Measurements from ENCODE around the gene CAP2. TPM values are rescaled to one million over a fixed set of nuclear protein-coding genes. Genes with fewer than 3 reads are reported as not detected.

CAP2 gene
- total RNA-seq, 1 experiment from 2014 or later: 11.5 TPM

DNA sequence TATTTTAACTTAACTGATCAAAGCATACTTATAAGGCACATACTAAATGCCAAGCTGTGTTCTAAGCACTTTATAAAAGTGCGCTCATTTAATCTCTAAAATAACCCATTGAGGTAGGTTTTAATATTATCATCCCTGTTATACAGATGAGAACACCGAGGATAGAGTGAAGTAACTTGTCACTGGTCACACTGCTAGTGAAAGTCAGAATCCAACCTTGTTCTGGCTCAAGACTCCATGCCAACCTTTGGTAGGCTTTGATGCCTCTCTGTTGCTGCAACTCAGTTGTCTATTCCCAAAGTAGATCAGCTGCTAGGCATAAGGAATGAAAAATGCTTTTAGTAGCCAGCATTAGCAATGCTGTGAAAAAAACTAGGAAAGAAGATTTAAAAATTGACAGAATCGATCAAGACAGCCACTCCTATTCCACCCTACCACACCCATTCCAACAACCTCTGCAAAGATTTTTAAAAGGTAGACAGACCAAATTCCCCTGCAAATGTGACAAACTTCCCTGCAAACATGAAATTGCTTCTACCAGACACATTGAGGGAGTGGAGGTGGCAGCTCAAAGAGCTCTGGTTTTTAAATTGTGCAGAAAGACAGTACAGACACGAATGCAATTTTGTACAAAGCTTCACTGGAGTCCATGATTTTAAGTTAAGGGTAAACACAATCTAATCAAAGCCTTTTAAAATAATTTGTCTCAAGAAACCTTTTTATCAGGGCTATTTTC, 39.8 kb upstream of the CAP2 start:
- no peaks in the 10 kb centered on the region for H3K79me2 ChIP-seq (ENCODE audit: insufficient read depth, low read length)
- H4K20me1 ChIP-seq (ENCODE audit: control insufficient read depth, insufficient read depth, insufficient read length): no peaks in the 10 kb centered on the region
- H2BK12ac ChIP-seq (ENCODE audit: insufficient read length, low read depth, low read length): no peak overlapping the region
- Mint-ChIP-seq H3K4me3 (no peak overlapping the region), H3K27me3 (ENCODE audit: low read depth) (no peaks in the 10 kb centered on the region; the same call in 1 of the 2 replicates), H3K9me3 (no peaks in the 10 kb centered on the region), H3K36me3 (ENCODE audit: insufficient read depth in 1 of 3, low read depth in 3 of 3) (no peaks in the 10 kb centered on the region), H3K4me1 (no peaks in the 10 kb centered on the region), H3K27ac (no peak overlapping the region)
- H3K23ac ChIP-seq (ENCODE audit: insufficient read length, low read depth, low read length): no peak overlapping the region
- H2AFZ ChIP-seq (ENCODE audit: low read length): no peak overlapping the region
- H2BK120ac ChIP-seq (ENCODE audit: low read depth, low read length, poor library complexity, severe bottlenecking): no peak overlapping the region
- no peak overlapping the region for H3K27ac ChIP-seq (ENCODE audit: insufficient read length, low read depth, low read length)
- no peak for DNase-seq
- no peak overlapping the region for H4K91ac ChIP-seq (ENCODE audit: insufficient read length, low read depth, low read length)
- H3K4me1 ChIP-seq (ENCODE audit: insufficient read depth, low read length): no peaks in the 10 kb centered on the region
- H3K18ac ChIP-seq (ENCODE audit: insufficient read length, low read depth, low read length): no peak overlapping the region
- H4K5ac ChIP-seq (ENCODE audit: insufficient read length, low read depth, low read length): no peak overlapping the region
- H3K27me3 ChIP-seq (ENCODE audit: insufficient read depth, low read length): no peaks in the 10 kb centered on the region
- WGBS (ENCODE audit: extremely low coverage, insufficient read length, low lambda C conversion rate): no CpG with 5 or more reads among the region's 4 CpGs
- no peak overlapping the region for H2BK15ac ChIP-seq (ENCODE audit: low read depth, low read length)
- no peak overlapping the region for H2BK20ac ChIP-seq (ENCODE audit: low read depth, low read length, poor library complexity, severe bottlenecking)
- H3T11ph ChIP-seq (ENCODE audit: low read length): no peak overlapping the region
- no peaks in the 10 kb centered on the region for H3K23me2 ChIP-seq (ENCODE audit: insufficient read length, low read depth, low read length, poor library complexity, severe bottlenecking)
- no peak overlapping the region for H2BK5ac ChIP-seq (ENCODE audit: insufficient read length, low read length)
- no peak overlapping the region for H3K14ac ChIP-seq (ENCODE audit: insufficient read depth, low read length)
- no peak overlapping the region for H3K4me2 ChIP-seq (ENCODE audit: insufficient read depth, insufficient read length, low read length)
- no peaks in the 10 kb centered on the region for H3K79me1 ChIP-seq (ENCODE audit: insufficient read depth, low read depth, low read length, poor library complexity, severe bottlenecking)
- H3K9me3 ChIP-seq (ENCODE audit: control insufficient read depth, low read depth, low read length): no peaks in the 10 kb centered on the region
- H3K9ac ChIP-seq (ENCODE audit: extremely low read depth, insufficient read length, low read length): no peak overlapping the region
- H3K4ac ChIP-seq (ENCODE audit: low read depth, low read length): no peak overlapping the region
- H2AK5ac ChIP-seq (ENCODE audit: insufficient read length, low read length): no peak overlapping the region
- TF ChIP-seq, protein P1, sequence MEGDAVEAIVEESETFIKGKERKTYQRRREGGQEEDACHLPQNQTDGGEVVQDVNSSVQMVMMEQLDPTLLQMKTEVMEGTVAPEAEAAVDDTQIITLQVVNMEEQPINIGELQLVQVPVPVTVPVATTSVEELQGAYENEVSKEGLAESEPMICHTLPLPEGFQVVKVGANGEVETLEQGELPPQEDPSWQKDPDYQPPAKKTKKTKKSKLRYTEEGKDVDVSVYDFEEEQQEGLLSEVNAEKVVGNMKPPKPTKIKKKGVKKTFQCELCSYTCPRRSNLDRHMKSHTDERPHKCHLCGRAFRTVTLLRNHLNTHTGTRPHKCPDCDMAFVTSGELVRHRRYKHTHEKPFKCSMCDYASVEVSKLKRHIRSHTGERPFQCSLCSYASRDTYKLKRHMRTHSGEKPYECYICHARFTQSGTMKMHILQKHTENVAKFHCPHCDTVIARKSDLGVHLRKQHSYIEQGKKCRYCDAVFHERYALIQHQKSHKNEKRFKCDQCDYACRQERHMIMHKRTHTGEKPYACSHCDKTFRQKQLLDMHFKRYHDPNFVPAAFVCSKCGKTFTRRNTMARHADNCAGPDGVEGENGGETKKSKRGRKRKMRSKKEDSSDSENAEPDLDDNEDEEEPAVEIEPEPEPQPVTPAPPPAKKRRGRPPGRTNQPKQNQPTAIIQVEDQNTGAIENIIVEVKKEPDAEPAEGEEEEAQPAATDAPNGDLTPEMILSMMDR (conservative IDR thresholded peaks at IDR 0.05): no peak
- H4K8ac ChIP-seq (replicated peaks; ENCODE audit: insufficient read length, low read depth, low read length): no peak overlapping the region
- no peak overlapping the region for H3K56ac ChIP-seq (ENCODE audit: insufficient read length, low read depth, low read length)
